SW480 (cell line): Measurements from ENCODE around the gene TAP1.

Experiments
- DNase-seq: peaks from one replicate; pipeline ENCODE4 v3.0.0-alpha.2; 2016; ENCODE audit warnings: low spot score

The TAP1 gene

GRCh38 chr6:32799168-32799567 lies 54.3 kb downstream of the TAP1 start:
- DNase-seq: no peak

GRCh38 chr6:32796848-32797776 lies 56.4 kb downstream of the TAP1 start:
- DNase-seq: no peak
